A549 (cell line): ENCODE data around the gene KCNH4.
A peak's percentile ranks its signal among the peaks of the same experiment; 100 is the strongest.

ENCODE experiments used
- EP300 ChIP-seq, 2 experiments: fragments of >200 bp; sonication (Bioruptor Twin); formaldehyde crosslinking; IDR thresholded peaks; 2 replicates in 1 of 2; 3 replicates in 1 of 2; pipeline ENCODE4 v1.6.1; 2016 to 2017
- MAFK ChIP-seq: fragments of 450-650 bp; IDR thresholded peaks from 2 replicates; pipeline ENCODE4 v1.6.1; 2014; ENCODE audit not compliant: partially characterized antibody
- POLR2A ChIP-seq: IDR thresholded peaks from 2 replicates; pipeline ENCODE4 v1.6.1; 2012; ENCODE audit warnings: mild to moderate bottlenecking, low read length
- RCOR1 ChIP-seq: fragments of 150-350 bp; IDR thresholded peaks from 2 replicates; pipeline ENCODE4 v1.6.1; 2014; ENCODE audit warnings: antibody characterized with exemption, low read length, low read depth

- TF ChIP-seq RCOR1 (no peak), EP300 (IDR thresholded peaks at IDR 0.05) (no peak), POLR2A (no peak), MAFK (peak; percentile 16)
Measured at GRCh38 chr17:42227849-42228700, 47.1 kb upstream of the KCNH4 start.
